LNCaP clone FGC (cell line): ENCODE results near the gene MXRA8.

Source experiments
- DNase-seq: peaks from one replicate; pipeline ENCODE4 v3.0.0-alpha.2; 2011; ENCODE audit warnings: low read depth
- H3K4me3 ChIP-seq: 2 replicates; pipeline ENCODE4 v1.5.1; 2011; ENCODE audit warnings: mild to moderate bottlenecking, low read depth, low read length, control low read depth
- TF ChIP-seq, protein P1 (sequence below): IDR thresholded peaks from 2 replicates; pipeline ENCODE4 v1.5.1; 2012; ENCODE audit warnings: mild to moderate bottlenecking; ENCODE audit not compliant: control insufficient read depth, insufficient read depth; ENCODE audit errors: extremely low read depth

MXRA8 gene

DNA sequence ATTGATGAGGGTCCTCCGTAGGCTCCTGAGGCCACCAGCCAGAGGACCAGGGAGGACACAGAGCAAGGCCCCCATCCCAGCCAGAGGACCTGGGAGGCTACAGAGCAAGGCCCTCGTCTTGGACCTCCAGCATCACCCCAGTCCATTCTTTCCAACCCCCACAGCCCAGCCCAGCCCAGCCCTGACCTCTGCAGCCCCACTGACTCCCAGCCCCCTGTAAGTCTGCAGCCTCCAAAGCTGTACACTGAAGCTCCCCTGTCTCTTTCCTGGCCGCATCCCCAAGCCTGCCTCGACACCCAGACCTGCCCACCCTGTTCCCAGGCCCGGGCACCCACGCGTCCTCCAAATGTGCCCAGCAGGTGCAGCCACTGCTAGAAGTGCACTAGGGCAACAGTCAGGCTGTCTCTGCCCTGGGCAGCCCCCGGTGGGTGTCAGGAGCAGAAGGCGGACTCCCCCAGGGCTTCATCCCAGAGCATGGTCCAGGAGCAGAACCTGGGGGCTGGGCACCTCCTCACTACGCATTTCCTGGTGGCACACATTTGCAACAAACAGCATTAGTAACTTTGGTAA lies 11.2 kb downstream of the MXRA8 start:
- no peak for DNase-seq
- TF ChIP-seq, protein P1, sequence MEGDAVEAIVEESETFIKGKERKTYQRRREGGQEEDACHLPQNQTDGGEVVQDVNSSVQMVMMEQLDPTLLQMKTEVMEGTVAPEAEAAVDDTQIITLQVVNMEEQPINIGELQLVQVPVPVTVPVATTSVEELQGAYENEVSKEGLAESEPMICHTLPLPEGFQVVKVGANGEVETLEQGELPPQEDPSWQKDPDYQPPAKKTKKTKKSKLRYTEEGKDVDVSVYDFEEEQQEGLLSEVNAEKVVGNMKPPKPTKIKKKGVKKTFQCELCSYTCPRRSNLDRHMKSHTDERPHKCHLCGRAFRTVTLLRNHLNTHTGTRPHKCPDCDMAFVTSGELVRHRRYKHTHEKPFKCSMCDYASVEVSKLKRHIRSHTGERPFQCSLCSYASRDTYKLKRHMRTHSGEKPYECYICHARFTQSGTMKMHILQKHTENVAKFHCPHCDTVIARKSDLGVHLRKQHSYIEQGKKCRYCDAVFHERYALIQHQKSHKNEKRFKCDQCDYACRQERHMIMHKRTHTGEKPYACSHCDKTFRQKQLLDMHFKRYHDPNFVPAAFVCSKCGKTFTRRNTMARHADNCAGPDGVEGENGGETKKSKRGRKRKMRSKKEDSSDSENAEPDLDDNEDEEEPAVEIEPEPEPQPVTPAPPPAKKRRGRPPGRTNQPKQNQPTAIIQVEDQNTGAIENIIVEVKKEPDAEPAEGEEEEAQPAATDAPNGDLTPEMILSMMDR = no peak
- peak overlapping the region; percentile 71 for H3K4me3 ChIP-seq

DNA sequence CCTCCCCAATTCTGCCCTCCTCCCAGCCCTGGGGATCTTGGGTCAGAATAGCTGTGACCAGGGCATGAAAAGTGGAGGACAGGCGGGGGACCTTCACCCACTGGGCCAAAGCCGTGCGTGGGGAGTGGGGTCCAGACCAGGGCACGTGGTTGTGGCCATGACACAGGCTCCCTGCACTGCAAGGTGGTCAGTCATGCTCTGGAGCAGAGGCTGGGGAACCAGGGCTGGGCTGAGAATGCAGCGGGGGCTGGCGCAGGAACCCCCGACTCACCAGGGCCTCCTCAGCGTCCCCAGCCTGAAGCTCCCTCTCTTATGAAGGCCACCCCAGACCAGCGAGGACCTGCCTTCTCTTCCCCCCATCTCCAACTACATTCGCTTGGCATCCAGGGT lies 11.9 kb downstream of the MXRA8 start:
- TF ChIP-seq, protein P1 = no peak
- no peak overlapping the region for H3K4me3 ChIP-seq
- no peak for DNase-seq

DNA sequence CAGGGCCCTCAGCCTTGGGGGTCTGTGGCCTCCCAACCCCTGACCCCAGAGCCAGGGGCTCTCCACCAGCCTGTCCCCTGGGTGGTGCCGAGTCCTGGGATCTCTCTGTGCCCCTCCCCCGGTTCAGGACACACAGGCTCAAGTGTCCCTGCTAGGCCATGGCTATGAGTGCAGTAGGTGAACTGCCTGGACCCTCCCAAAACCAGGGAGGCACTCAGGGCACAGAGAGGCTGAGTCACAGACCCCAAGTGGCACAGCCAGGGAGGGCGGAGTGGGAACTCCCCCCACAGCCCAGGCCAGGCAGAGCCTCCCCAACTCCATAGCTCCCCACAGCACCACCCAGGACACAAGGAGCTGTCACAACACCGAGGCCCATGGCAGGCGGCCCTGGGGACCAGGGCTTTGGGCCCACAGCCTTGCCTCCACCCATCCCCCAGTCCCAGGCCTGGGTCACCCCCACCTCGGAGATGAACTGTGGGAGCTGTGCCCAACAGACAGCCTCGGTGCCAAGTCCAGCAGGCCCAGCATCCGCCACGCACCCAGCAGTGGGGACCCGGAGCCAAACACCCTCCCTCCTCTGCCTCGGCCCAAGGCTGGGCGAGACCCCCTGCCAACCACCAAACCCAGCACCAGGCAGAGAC lies 12.4 kb downstream of the MXRA8 start:
- TF ChIP-seq, protein P1 = no peak
- no peak overlapping the region for H3K4me3 ChIP-seq
- DNase-seq = no peak

DNA sequence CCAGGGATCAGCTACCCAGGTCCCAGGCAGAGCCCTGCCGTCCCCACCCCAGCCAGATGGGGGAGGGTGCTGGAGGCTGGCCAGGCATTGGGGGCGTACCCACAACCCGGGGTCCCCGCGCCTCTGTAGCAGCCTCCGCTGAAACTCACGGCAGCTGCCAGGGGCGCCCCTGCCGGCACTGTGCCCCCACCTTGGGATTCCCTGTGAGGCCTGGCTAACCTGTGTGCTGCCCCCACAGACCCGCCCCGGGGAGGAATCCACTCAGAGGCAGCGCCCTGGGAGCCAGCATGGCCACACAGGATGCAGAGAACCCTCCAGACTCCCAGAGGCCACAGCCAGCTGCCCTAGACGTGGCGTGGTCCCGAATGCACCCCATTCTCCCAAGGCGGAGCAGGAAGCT lies 13.0 kb downstream of the MXRA8 start:
- H3K4me3 ChIP-seq = peak overlapping the region; percentile 45

DNA sequence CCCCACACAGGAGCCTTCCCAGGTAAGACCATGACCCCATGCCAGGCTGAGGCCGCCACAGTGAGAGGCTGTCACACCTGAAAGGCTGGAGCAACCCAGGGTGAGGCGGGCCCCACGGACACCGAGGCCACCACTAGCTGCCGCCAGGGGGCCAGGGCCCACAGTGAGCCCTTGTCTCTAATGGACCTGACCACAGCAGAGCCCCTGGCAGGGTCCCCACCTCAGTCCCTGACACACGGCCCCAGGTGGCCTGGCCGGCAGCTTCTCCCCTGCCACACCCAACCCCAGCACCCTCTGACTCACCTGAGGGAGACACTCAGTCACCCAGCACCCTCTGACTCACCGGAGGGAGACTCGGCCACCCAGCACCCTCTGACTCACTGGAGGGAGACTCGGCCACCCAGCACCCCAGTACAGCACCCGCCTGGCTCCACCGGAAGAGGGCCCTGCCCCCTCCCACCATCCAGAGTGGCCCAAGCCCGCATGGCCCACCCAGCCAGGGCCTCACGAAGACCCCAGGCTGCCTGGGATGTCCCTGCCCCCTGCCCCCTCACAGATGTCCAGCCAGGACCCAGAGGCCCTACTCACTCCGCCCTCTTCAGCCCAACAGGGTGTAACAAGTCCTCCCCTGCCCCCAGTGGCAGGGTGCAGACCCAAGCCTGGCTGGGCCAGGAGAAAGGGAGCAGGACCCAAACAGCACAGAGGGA lies 13.5 kb downstream of the MXRA8 start:
- no peak for DNase-seq
- peak overlapping the region; percentile 45 for H3K4me3 ChIP-seq
- TF ChIP-seq, protein P1 = peak; percentile 72

More for the DNA sequence above, 13.0 kb downstream of the MXRA8 start:
- TF ChIP-seq, protein P1 = no peak
- DNase-seq = no peak

DNA sequence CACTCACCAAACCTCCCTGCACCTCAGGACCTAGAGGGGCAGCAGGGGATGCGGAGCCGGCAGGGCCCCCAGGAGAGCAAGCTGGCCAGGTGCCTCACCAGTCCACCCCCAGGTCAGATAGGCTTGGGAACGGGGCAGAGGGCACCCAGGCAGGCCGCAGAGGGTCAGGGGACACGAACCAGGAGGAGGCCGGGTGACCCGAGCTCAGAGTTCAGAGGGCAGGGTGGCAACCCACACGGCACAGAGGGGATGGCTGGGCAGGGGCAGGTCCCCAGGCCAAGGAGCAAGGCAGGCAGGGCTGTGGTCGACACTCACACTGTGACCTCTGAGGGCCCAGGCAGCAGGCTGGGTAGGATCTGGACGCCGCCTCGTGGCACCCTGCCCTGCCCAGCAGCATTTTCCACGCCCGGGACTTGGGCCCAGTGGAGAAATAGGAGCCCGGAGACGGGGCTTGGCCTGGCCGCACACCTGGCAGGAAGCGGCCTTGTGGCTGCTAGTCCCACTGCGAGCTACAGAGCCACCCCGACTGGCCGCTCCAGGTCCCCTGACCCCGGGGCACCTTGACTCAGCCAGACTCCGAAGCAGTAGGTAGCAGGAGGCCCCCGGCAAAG lies 14.4 kb downstream of the MXRA8 start:
- peak overlapping the region; percentile 45 for H3K4me3 ChIP-seq
- TF ChIP-seq, protein P1 = no peak; the same call in 1 of the 2 replicates
- peak; percentile 53 for DNase-seq
